GM18517 (cell line): ENCODE results near the gene FZR1.

ENCODE experiments used
- ATAC-seq: cut with Tn5 transposase; IDR thresholded peaks from one replicate; pipeline ENCODE4 v1.9.1; 2021; ENCODE audit warnings: mild to moderate bottlenecking, moderate library complexity; ENCODE audit not compliant: unreplicated experiment

Gene FZR1

GRCh38 chr19:3513229-3514140, 7.4 kb downstream of the FZR1 start:
- no peak for ATAC-seq

DNA sequence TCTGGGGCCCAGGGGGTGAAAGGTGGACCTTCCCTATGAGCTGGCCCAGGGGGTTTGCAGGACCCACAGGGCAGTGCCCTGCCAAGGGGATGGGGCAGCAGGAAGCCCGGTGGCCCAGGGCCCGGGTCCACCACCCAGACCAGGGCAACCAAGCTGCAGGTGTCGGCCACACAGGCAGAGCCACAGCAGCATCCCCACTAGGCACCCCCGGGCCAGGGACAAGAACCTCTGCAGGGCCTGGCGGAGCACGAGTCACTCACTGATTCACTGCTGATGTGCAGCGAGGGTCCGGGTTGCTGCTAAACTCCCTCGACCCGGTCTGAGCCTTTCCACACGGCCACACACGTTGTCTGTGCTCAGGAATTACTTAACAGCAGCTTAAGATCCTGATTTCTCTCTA, 8.8 kb downstream of the FZR1 start:
- ATAC-seq: no peak

- no peak for ATAC-seq
Measured at GRCh38 chr19:3515891-3516422, 9.8 kb downstream of the FZR1 start.

DNA sequence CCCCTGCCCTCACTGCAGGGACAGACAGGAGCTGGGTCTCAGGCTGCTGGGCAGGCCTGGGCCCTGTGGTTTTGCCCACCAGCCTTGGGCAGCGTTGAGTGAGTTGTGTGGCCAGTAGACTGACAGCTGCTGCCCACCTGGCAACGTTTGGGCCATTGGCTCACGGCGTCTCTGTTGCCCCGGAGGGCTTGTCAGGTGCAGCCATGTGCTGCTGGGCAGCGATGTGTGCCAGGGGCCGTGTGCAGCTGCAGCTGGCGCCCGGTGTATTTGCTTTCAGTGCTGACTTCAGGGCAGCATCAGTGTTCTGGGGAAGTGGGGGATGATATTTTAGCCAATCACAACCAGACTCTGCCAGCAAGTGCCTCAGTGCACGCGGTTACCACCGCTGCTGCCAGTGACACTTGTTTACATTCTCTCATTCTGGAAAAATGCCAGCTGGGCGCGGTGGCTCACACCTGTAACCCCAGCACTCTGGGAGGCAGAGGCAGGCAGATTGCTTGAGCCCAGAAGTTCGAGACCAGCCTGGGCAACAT, 10.6 kb downstream of the FZR1 start:
- ATAC-seq: no peak

DNA sequence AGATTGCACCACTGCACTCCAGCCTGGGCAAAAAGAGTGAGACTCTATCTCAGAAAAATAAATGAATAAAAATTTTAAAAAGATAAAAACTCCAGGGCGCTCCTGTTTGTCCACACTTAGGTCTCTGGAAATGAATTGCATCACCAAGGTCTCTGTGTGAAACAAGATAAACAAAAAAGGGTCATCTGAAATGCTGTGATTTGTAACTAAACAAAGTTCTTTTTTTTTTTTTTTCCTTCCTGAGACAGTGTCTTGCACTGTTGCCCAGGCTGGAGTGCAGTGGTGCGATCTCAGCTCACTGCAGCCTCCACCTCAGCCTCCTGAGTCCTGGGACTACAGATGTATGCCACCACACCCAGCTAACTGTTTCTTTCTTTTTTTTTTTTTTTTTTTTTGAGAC, 11.5 kb downstream of the FZR1 start:
- ATAC-seq: no peak

- no peak for ATAC-seq
Measured at GRCh38 chr19:3518255-3518654, 12.1 kb downstream of the FZR1 start.

DNA sequence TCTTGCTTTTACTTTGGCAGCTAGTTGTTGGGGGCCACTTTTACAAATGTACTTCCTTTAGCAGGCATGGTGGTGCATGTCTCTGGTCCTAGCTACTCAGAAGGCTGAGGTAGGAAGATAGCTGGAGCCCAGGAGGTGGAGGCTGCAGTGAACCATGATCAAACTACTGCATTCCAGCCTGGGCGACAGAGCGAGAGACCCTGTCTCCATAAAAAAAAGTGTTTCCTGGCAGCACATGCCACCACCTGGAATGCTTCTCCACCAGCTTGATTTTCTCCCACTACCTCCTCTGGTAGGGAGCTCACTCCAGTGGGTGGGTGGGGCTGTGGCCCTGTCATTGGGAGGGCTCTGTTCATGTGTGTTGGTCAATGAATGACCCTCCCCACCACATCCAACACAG, 12.5 kb downstream of the FZR1 start:
- ATAC-seq: no peak

DNA sequence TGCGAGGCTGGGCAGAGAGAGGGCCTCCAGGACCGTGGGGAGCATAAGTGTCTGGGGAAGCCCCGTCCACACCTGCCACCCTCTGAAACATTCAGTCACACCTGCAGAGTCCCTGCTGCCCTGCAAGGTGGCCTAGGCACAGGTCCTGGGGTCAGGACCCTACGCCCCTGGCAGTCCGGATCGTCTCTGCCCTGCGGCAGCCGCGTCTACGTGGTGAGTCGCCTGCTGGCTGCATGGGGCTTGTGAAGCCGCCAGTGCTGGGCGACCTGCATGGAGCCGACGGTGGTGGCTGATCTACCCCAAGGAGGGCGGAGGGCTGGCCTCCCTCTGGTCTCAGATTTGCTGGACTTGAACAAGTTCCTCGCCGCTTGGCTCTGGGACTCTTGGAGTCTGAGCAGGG, 13.0 kb downstream of the FZR1 start:
- no peak for ATAC-seq

DNA sequence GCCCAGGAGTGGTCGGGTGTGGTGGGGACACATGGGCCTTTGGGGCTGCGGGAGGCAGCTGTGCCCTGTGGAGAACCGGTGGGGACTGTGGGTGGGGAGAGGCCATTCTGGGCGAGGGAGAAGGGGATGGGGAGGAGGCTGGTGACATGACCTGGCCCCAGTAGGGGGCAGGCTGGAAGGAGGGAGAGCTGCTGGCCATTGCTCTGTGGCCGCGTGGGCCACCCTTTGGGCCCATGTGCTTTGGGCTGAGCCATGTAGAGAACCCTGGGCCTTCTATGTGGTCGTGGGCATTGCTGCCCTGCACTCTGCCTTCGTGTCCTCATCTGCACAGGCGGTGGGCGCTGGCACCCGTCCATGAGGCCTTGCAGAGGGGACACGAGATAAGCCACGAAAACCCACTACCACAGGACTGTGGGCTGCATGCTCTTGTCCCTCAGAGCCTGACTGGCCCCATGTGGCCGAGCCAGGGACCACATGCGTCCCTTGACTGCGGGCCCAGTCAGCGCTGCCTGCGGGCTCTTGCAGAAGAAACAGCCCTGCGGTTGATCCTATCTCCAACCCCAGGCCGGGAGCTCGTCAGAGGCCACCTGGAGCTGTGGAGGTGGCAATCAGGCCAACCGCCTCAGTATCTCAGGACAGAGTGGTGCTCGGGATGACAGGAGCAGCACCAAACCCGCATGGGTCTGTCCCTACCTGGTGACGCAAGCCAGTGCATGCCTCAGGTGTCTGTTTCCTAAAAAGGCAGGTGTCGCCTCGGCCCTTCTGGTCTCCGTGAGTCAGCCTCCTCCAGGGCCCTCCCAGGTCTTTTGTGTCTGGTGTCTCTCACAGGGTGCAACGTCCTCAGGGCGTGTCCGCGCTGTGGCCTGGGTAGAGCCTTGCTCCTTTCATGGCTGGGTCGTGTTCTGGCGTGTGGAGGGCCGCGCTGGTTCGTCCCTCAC, 14.3 kb downstream of the FZR1 start:
- ATAC-seq: no peak

DNA sequence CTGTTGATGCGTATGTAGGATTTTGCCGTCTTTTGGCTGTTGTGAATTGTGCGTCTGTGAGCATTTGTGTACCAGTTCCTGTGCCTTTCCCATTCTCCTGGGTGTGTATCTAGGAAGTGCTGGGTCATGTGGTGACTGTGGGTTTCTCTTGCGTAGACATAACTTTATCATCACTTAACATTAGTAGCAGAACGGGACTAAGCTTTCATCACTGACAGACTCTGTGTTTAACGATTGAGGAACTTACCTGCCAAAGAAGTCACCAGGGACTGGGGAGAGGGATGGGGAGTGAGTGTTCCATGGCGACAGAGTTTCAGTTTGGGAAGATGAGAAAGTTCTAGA, 15.0 kb downstream of the FZR1 start:
- no peak for ATAC-seq

DNA sequence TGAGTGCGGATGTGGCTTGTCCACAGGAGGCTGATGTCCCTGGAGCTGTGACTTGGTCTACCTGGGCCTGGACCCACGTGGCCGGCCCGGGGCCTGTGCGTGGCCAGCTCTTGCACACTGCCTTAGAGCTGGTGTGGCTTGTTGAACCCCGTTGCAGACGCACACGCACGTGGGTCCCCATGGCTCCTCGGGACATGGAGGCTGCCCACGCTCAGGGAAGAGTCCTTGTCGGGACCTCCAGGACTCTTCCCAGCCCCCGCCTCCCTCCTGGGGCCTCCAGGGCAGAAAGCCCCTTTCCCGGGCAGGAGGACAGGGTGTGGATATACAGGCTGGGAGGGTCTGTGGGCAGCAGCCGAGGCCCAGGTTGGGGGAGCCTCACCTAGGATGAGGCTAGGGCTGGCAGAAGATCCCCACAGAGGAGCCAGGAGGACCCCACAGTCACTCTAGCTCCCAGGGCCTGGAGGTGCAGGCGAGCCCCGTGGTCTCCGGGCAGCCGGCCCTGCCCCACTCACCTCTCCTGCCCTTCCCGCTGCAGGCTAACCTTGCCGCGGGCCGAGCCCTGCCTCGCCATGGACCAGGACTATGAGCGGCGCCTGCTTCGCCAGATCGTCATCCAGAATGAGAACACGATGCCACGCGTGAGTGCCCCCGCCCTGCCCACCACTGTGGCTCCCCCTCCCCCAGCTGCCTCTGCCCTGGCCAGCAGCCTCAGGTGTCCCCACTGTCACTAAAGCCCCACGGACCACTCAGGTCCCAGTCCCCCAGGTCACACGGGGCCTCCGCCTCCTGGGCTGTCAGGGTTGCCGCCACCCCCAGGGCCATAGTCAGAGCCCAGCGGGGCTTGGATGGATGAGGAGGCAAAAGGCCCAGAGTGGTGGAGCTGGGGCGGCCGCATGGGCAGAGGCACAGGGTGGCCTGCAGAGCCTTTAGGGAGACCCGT, 16.6 kb downstream of the FZR1 start:
- ATAC-seq: no peak

GRCh38 chr19:3523361-3524077, 17.4 kb downstream of the FZR1 start:
- ATAC-seq: no peak

- no peak for ATAC-seq
Measured at GRCh38 chr19:3524078-3524842, 18.1 kb downstream of the FZR1 start.

- ATAC-seq: no peak
Measured at GRCh38 chr19:3524904-3525451, 18.9 kb downstream of the FZR1 start.

- ATAC-seq: no peak
Measured at GRCh38 chr19:3526507-3527237, 20.6 kb downstream of the FZR1 start.

DNA sequence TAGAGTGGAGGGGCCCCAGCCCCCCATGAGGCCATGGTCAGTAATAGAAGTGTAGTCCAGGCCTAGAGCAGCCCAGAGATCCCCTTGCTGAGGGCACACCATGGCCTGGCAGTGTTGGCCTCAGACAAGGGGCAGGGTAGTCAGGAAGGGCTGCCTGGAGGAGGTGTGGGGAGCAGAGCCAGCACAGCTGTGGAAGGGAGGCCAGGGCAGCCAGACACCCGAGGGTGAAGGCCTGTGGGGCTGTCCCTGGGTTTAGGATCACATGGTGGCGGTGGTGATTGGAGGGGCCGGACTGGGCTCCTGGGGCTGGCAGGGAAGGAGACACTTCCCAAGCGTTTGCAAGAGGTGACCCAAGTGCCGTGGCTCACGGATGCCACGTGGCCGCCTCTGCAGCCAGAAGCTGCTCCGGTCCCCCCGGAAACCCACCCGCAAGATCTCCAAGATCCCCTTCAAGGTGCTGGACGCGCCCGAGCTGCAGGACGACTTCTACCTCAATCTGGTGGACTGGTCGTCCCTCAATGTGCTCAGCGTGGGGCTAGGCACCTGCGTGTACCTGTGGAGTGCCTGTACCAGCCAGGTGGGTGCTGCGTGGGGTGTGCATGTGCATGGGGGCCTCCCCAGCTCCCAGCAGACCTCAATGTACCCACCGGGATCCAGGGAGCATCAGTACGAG, 21.3 kb downstream of the FZR1 start:
- ATAC-seq: no peak

GRCh38 chr19:3528080-3528479, 22.0 kb downstream of the FZR1 start:
- no peak for ATAC-seq
